GDM1 (cell line): ENCODE measurements around the gene SRP19.
A peak's percentile ranks its signal among the peaks of the same experiment; 100 is the strongest.
"Not testable (repeated sequence)": the region's sequence is repeated elsewhere in the genome, so short reads cannot be mapped to it uniquely, and the experiment has no call there.

Experiments used
- DNase-seq: peaks from one replicate; lab custom pipeline; 2025; lab: John Stamatoyannopoulos, UW

The SRP19 gene

DNA sequence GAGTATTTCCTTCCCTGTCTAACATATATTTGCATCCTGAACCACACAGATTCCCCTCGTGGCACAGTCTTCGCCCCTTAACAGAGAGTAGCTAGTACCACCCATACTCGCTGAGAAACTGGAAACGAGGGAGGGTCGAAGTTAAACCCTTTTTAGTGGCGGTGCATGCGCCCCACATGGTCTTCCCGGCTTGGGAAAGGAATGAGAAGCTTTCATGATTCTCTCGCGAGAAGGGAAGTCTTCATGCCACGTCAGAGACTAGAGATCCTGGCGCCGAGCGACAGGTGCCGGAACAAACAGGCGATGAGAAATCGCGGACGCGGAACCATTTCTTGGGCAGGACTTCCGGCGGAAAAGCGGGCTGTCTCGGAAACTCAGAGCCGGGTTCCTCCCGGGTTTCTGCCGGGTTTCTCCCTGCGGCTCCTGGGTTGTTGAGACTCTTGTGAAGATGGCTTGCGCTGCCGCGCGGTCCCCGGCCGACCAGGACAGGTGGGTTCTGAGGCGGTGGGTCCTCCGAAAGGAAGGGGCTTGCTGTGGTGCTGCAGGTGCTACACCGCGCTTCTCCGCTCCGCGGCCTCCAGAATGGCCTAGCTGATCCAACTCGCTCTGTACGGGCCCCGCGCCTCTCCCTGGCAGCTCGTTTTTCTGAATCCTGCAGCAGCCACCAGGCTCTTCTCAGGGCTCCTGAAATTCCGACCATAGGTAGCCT, at the start of gene SRP19:
SRP19 (plus strand) TSS at position 359 of the 709 bp plus-strand sequence; CDS start at position 449, 90 bp downstream.
- DNase-seq, result peak; percentile 92

DNA sequence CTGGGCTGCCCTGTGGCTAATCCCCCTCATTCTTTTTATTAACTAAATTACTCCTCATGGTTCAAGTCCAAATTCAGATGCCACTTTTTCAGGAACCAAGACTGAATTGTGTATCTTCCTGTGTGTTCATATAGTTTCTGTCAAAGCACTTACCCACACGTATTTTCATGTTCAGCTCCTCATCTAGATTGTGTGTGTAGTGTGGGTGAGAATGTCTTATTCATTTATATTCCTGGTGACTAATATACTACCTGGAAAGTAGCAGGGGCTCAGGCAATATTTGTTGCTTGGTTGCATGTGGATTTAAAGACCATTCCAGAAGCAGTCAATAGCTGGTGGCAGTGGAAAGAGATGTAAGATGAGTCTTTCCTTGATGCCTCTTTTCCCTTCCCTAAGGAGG, 48.5 kb upstream of the SRP19 start:
- DNase-seq, result no peak

DNA sequence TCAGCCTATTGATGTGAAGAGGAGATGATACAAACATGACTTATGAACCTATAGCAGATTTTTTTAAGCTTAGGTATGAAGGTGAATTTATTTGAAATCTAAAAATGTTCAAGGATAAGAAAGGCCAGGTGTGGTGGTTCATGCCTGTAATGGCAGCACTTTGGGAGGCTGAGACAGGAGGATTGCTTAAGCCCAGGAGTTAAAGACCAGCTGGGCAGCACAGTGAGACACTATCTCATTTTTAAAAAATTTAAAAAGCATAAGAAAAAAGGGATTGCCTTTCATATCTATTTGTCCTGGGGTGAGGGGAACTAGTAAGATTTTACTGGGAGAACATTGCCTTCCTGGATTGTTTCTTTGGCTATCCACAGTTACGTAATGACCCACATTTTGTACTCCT, 40.8 kb upstream of the SRP19 start:
- no peak for DNase-seq

DNA sequence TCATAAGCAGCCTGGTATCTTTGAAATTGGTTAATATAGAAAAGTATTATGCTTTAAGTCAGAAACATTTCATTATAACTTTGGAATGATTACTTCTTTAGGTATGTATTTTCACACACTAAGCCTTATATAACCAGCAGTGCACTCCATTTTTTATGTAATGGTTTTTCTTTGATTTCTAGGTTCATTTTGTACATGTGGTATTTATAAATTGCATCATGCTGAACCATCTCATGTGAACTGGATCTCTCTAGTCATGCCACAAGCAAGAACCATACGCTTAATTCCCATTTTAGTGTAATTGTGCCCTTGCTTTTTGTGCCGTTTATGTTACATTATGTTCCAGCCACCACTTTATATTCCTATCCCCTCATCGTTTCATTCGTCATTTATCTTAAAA, 38.6 kb upstream of the SRP19 start:
- DNase-seq, result no peak

DNA sequence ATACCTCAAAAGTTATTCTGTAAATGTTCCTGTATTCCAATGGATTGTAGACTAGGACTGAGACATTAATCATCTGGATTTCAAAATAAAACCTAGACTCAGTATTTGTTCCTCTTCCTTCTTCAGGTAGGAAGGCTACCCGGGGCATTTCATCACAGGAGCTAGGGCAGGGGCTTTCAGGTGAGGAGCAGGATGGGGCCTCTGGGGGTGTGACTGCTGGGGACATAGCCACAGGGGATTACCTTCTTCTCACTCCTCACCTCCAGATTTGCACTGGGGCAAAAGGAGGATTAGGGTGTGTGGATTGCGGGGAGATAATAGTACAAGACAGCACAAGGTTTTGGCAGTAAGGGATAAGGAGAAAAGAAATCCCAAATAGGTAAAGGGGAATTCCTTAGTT, 37.9 kb upstream of the SRP19 start:
- DNase-seq, result no peak

DNA sequence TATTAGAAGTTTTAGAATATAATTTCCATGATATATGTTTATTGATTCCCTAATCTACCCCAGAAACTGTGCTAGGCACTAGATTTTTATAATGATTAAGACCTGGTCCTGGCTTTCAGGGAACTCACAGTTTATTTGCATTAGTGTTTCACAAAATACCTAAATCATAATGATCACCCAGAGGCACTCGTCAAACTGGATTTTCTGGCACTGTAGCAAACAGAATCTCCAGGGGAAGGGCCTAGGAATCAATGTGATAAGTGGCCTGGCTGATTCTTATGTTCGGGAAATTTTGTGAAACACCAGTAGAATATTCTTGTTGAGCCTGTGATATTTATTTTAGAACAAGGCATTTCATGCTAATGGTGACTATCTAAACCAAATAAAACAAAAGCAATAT, 37.4 kb upstream of the SRP19 start:
- DNase-seq, result no peak

DNA sequence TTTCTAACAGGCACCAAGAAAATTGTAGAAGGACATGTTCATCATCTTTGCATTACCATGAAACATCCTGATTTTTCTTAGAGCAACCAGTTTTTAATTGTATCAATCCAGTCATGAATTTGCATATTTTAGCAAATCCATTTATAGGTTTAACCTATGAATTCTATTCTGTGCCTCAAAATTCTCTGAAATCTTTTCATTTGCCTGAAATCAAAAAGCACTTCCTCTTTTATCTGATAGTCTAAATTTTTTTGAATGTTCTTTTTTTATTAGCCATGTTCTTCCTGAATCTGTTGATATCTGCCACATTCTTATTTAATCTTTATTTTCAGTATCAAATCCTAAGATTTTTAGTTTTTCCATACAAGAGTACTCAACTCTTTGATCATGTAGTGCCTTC, 36.9 kb upstream of the SRP19 start:
- no peak for DNase-seq

DNA sequence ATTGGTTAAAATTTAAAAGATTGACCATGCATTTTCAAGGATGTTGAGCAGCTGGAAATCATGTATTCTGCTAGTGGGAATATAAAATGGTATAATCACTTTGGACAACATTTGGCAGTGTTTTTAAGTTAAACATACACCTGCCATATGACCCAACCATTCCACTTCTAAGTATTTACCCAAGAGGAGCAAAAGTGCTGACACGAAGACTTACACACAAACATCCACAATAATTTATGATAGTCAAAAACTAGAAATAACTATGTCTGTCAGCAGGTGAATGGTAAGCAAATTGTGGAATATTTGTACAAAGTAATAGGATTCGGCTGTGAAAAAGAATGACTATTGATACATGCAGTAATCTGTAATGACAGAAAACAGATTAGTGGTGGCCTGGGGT, 30.7 kb upstream of the SRP19 start:
- no peak for DNase-seq

DNA sequence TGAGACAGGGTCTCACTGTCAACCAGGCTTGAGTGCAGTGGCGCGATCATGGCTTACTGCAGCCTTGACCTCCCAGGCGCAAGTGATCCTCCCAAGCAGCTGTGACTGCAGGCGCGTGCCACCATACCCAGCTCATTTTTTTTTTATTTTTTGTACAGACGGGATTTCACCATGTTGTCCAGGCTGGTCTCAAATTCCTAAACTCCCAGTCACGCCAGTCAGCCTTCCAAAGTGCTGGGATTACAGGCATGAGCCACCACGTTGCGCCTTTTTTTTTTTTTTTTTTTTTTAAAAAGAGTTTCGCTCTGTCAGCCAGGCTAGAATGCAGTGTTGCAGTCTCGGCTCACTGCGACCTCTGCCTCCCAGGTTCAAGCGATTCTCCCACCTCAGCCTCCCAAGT, 27.1 kb upstream of the SRP19 start:
- no peak for DNase-seq

DNA sequence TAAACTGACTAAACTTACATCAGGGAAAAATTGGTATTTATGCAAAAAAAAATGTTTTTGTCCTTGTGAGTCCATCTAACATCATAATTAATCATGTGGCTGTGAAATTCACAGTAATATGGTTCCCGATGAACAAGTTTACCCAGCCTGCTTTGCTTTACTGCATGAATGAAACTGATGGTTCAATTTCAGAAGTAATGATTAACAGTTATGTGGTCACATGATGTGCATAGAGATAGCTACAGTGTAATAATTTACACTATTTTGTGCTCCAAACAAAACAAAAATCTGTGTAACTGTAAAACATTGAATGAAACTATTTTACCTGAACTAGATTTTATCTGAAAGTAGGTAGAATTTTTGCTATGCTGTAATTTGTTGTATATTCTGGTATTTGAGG, 16.6 kb upstream of the SRP19 start:
- no peak for DNase-seq

DNA sequence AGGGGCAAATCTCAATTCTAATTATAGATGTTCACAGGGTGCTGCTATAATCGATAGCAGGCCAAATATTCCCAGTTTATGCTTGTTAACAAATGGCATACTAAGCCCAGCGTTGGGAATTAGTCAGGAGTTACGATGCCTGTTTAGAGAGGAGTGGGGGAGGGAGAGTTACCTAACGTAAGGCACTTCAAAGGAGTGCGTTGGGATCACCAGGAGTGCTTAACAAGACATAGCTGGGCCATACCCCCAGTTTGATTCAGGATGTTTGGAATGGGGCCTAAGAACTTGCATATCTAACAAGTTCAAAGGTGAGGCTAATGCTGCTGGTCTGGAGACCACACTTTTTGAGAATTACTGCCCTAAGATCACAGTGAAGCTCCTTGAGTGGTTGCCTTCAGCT, 14.5 kb upstream of the SRP19 start:
- DNase-seq, result no peak

DNA sequence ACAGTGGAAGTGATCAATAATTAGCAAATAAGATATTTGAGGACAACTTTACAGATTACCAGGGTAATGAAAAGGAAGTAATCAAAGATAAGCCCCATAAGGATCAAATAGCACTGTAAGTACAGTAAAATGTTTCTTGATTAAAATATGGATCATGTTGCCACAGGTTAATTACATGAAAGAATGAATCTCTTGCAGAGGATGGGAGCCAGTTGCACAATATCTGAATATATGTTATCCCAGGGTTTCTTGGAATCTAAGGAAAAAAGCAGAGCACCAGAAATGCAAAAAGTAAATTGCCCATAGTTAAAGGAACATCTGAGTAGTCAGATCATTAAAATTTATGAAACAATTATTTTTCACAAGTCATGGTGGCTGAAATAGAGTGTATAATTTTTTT, 13.8 kb upstream of the SRP19 start:
- no peak for DNase-seq

DNA sequence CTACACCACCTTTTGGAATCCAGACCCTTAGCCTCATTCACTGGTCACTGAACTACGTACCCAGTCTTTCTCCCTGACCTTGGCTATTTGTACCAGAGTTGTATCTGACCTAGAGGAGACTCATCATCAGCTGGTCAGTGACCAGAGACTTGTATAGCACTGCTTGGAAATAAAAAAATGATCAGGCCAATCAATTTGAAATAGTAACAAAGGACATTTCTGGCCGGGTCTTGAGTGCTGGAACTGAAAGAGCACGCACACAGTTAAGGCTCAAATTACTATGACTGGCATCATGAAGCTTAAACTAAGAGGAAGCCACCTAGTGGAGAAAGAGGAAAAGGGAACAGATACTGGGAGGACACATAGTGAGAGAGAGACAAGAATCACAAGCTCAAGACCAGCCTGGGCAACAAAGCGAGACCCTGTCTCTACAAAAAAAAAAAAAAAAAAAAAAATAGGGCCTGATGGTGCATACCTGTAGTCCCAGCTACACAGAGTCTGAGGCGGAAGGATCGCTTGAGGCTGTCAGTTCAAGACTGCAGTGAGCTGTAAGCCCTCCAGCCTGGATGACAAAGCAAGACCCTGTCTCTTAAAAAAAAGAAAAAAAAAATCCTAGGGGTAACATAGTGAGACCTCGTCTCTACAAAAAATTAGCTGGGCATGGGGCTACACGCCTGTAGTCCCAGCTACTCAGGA, 12.8 kb upstream of the SRP19 start:
- DNase-seq, result peak; percentile 51

DNA sequence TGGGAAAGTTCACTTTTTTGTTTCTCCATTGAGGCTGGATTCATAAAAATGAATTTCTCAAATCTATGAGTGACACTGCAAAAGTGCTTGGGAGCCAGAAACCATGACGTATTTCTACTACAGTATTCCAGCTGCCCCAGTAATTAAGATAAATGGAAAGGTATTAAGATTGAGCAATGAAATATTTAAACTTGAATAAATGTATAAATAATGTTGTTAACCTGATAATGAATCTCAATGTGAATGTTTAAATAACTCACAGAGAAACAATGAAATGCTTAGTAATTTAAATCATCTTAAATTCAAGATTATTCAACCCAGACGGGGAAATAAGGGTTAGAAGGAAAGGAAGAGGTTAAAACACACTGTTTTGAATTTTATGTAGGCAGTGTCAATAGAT, 11.2 kb upstream of the SRP19 start:
- no peak for DNase-seq

DNA sequence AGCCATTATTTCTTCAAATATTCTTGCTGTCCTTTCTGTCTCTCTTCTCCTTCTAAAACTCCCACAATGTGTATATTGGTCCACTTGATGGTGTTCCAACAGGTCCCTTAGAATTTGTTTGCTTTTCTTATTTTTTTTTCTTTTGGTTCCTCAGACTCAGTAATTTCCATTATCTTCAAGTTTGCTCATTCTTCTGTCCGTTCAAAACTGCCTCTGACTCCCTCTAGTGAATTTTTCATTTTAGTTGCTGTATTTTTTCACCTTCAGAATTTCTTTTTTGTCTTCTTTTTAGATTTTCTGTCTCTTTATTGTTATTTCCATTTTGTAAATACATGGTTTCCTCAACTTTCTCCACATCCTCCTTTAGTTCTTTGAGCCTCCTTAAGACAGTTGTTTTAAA, 6.4 kb upstream of the SRP19 start:
- DNase-seq, result no peak

DNA sequence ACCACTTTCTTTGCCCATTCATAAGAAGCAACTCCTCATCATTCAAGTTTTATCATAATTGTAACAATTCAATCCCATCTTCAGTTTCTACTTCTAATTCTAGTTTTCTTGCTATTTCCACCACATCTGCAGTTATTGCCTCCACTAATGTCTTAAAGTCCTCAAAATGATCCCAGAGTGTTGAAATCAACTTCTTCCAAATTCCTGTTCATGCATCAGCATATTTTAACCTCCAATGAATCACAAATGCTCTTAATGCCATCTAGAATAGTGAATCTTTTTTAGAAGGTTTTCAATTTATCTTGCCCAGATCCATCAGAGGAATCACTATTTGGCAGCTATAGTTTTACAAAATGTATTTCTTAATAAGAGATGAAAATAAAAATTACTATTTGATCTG, 3.2 kb upstream of the SRP19 start:
- DNase-seq, result no peak

DNA sequence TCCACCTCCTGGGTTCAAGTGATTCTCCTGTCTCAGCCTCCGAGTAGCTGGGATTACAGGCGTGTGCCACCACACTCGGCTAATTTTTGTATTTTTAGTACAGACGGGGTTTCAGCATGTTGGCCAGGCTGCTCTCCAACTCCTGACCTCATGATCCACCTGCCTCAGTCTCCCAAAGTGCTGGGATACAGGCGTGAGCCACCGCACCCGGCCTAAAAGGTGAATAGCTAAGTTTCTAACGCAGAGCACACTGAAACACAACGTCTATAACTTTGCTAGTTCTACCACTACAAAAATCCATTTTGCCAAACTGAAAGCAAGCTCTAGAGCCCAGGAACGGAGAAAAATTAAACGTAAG, 537 bp upstream of the SRP19 start:
- DNase-seq, result not testable (repeated sequence)

DNA sequence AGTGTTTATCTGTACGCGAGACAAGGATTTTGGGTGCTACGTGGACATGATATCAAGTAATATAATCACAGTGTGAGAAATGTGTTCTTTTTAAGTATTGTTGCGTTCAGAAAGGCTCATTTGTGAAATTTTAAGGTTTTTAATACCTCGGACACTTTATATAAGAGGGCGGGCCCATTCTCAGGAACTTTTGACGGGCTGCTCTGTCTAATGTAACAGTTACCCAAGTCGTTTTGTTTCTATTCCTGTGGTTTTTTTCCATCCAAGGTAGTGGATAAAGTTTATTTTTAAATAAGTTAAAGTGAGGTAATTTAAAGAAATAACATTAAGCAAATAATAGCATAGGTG, 525 bp downstream of the SRP19 start:
- DNase-seq, result no peak

DNA sequence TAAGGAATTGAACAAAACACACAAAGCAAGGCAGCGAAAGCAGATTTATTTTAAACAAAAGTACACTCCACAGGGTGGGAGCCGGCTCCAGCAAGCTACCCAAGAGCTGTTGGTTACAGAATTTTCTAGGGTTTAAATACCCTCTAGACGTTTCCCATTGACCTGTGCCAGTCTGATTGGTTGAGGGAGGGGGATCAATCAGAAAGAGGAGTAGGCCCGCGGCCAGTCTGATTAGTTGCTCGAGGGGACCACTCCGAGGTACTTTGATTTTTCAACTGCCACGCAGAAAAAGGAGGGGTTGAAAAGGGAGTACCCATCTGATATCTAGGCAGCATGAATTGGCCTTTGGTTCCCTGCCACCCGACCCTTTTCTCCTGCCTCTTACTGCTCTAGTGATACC, 998 bp downstream of the SRP19 start:
- DNase-seq, result no peak

DNA sequence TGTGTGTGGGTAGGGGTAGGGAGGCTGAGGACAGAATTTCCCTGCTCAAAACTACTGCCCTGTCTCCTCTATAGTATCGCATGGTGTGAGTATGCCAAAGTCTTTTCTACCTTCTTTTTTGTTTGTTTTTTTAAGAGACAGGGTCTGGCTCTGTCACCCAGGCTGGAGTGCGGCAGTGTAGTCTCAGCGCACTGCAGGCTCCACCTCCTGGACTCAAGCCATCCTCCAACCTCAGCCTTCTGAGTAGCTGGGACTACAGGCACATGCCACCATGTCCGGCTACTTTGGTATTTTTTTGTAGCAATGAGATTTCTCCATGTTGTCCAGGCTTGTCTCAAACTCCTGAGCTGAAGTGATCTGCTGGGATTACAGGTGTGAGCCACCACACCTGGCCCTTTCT, 2.5 kb downstream of the SRP19 start:
- DNase-seq, result no peak

DNA sequence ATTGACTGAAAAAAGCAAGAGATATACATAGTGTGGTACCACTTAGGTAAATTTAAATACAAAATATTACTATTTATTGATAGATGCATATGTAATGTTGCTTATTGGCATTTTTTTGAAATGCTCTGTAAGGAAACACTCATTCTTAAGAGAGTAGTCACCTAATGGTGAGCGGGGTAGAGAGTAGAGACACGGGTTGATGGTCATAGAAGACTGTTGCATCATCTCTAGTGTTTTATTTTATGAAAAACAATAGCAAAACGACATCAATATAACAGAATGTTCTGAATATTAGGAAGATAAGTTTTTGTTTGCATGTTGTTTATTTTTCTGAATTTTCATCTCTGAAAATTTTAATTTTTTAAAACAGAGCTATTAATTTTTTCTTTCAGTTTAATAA, 4.0 kb downstream of the SRP19 start:
- no peak for DNase-seq

DNA sequence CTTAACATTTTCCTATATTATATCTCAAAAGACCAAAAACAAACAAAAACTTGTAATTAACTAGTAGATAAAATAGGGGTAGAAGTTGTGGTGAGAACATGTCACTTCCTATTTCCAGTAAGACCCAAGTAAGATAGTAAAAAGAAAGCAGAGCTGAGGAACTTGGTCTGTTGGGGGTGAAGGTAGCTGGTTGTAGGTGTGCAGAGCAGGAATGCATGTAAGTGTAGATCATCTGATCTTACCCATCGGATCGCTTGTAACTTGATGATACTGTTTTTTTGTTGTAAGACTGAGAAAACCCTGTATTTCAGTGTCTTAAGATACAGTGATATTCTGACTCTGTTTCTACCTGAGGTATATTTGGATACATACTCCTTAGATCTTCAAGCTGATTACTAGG, 5.7 kb downstream of the SRP19 start:
- DNase-seq, result no peak

DNA sequence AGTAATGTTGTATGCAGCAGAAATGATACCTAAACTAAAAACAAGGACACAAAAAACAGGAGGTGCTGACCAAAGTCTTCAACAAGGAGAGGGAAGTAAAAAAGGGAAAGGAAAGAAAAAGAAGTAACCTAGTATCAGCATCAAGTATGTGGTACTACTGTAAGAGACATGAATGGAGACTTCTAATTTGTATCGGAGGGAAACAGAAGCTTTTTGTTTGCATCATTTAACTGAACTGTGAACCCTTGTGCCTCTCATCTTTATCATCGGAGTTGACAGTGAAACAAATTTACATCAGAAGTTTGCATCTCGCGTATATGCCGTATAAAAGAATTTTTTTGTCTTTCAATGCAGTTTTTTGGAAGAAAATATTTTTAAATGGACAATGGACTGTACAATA, 6.3 kb downstream of the SRP19 start:
- DNase-seq, result no peak

DNA sequence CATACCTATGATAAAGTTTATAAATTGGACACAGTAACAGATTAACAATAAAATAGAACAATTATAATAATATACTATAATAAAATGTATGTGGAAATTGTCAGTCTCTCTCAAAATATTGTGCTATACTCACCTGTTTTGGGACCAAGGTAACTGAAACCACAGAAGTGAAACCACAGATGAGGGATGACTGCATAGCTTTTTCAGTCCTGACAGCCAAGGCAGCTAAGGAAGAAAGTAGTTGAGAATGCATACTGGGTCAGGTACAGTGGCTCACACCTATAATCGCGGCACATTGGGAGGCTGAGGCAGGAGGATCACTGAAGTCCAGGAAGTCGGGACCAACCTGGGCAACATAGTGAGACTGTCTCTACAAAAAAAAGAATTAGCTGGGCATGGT, 8.9 kb downstream of the SRP19 start:
- DNase-seq, result no peak
